HepG2 (cell line): ENCODE results near the gene SLC6A6. TPM values are rescaled to one million over a fixed set of nuclear protein-coding genes. Genes with fewer than 3 reads are reported as not detected.

ENCODE experiments used
- ATAC-seq: fragments of 200-7000 bp; cut with Tn5 transposase; 3 replicates; pipeline ENCODE4 v1.9.1; 2020; ENCODE audit warnings: mild to moderate bottlenecking, moderate library complexity
- BruUV-seq: library from RNA; stranded (reverse); fragments of 400-500 nt; replicated peaks from 2 replicates; lab custom pipeline; 2021; lab: Mats Ljungman, UMichigan
- CTCF ChIA-PET: fragments of 300-600 bp; formaldehyde crosslinking; extraction: SDS; loops from one replicate; lab custom pipeline; 2021; ENCODE audit warnings: low total read pairs, inconsistent platforms, low intra/inter-chr PET ratio; lab: Yijun Ruan, JAX
- POLR2A ChIA-PET: fragments of 350-600 bp; sonication (Branson Sonifier 250); formaldehyde crosslinking; loops from one replicate; lab custom pipeline; 2020; ENCODE audit warnings: antibody characterized with exemption, inconsistent platforms; lab: Yijun Ruan, JAX
- DNase-seq: peaks from one replicate; pipeline ENCODE4 v3.0.0-alpha.2; 2015; ENCODE audit warnings: low spot score
- FAIRE-seq: peaks from 3 replicates; lab custom pipeline; 2011; peaks lifted over from hg19 to GRCh38; lab: Jason Lieb, UNC
- H2AFZ ChIP-seq: one replicate; pipeline ENCODE4 v1.6.1; 2011; ENCODE audit warnings: low read length, inconsistent platforms
- H3K27ac ChIP-seq: fragments of 300-600 bp; 3 replicates; pipeline ENCODE4 v1.8.0; 2011; ENCODE audit warnings: mixed run types, mild to moderate bottlenecking, mixed read lengths, low read length, inconsistent platforms; ENCODE audit not compliant: insufficient read depth; ENCODE audit errors: extremely low read length
- H3K27me3 ChIP-seq, 2 experiments: fragments of 200-600 bp in 1 of 2; 2 replicates in 1 of 2; 3 replicates in 1 of 2; pipeline versions ENCODE4 v1.6.0 to v1.8.0; 2011; ENCODE audit warnings: low read length in 2 of 2, mild to moderate bottlenecking in 2 of 2, moderate library complexity in 2 of 2, inconsistent platforms in 1 of 2; ENCODE audit not compliant: insufficient read depth in 2 of 2, control insufficient read depth in 1 of 2
- H3K36me3 ChIP-seq, 2 experiments: fragments of 200-600 bp in 1 of 2; replicated peaks in 1 of 2; 2 replicates in 1 of 2; 3 replicates in 1 of 2; pipeline versions ENCODE4 v1.5.1 to v1.8.0; 2011; ENCODE audit warnings: low read length in 2 of 2, inconsistent platforms in 1 of 2; ENCODE audit not compliant: insufficient read depth in 2 of 2, control insufficient read depth in 1 of 2
- H3K4me1 ChIP-seq: 2 replicates; pipeline ENCODE4 v1.5.1; 2012; ENCODE audit warnings: low read length, inconsistent platforms; ENCODE audit not compliant: insufficient read depth
- H3K4me2 ChIP-seq: 2 replicates; pipeline ENCODE4 v1.6.0; 2011; ENCODE audit warnings: low read depth, low read length, inconsistent platforms
- H3K4me3 ChIP-seq, 3 experiments: fragments of 200-600 bp in 1 of 3; sonication (generic), shearing (Covaris generic) in 1 of 3; replicated peaks in 1 of 3; 2 replicates each; pipeline ENCODE4 v1.5.1; 2011 to 2016; ENCODE audit warnings: low read length in 3 of 3, inconsistent platforms in 2 of 3, low read depth in 2 of 3, mild to moderate bottlenecking in 2 of 3, control low read depth in 1 of 3, mixed read lengths in 1 of 3; ENCODE audit not compliant: insufficient read depth in 1 of 3
- H3K79me2 ChIP-seq: one replicate; pipeline ENCODE4 v1.6.1; 2011; ENCODE audit warnings: low read length, inconsistent platforms; ENCODE audit not compliant: insufficient read depth
- H3K9ac ChIP-seq: 2 replicates; pipeline ENCODE4 v1.6.0; 2011; ENCODE audit warnings: mild to moderate bottlenecking, low read depth, low read length, inconsistent platforms; ENCODE audit not compliant: insufficient read depth
- H3K9me3 ChIP-seq: 2 replicates; pipeline ENCODE4 v1.5.1; 2012; ENCODE audit warnings: mild to moderate bottlenecking, low read length
- H4K20me1 ChIP-seq: 2 replicates; pipeline ENCODE4 v1.6.0; 2011; ENCODE audit warnings: inconsistent platforms, mild to moderate bottlenecking, low read length, moderate library complexity; ENCODE audit not compliant: insufficient read depth
- SMC3 ChIP-seq: IDR thresholded peaks from 2 replicates; pipeline ENCODE4 v1.6.1; 2011; ENCODE audit warnings: low read length, improper control_type of control experiment
- STAG1 ChIP-seq: sonication (generic); formaldehyde crosslinking; IDR thresholded peaks from 2 replicates; pipeline ENCODE4 v1.4.0; 2020; ENCODE audit warnings: missing genetic modification reagents
- ZNF143 ChIP-seq: sonication (generic); formaldehyde crosslinking; IDR thresholded peaks from 2 replicates; pipeline ENCODE4 v1.4.0; 2020; ENCODE audit warnings: missing genetic modification reagents
- WGBS: methylation state at CpG from one replicate; pipeline ENCODE4 v1.1.6; 2017; ENCODE audit warnings: low lambda C conversion rate; 5-methylcytosine and 5-hydroxymethylcytosine counted together
- in situ Hi-C: cut with HindIII; loops from 2 replicates; pipeline ENCODE4 v1.10.0; 2017; ENCODE audit warnings: low pct_unique_long_range_greater_than_20kb; ENCODE audit not compliant: extremely low pct_ligation_motif_present
- intact Hi-C: fragments of 100-400 bp; cut with micrococcal nuclease; formaldehyde crosslinking; loops from one replicate; pipeline ENCODE4 v1.10.0; 2022; ENCODE audit not compliant: unreplicated experiment
- polyA plus RNA-seq, 8 experiments: library from polyadenylated mRNA; depleted of rRNA in 3 of 8; stranded (reverse) in 7 of 8; unstranded in 1 of 8; fragments of >200 nt; fragmentation: Illumina TruSeq in 4 of 8; extraction: Trizol in 4 of 8; gene quantifications; 2 replicates each; pipeline versions ENCODE4 v1.2.1 to v1.2.3, GENCODE V29; 2011 to 2016; ENCODE audit warnings: low read depth in 4 of 8, missing spikeins in 1 of 8, mixed read lengths in 1 of 8; ENCODE audit not compliant: insufficient read depth in 1 of 8
- total RNA-seq, 5 experiments: library from RNA; depleted of rRNA; stranded (reverse); fragments of >200 nt; fragmentation: Illumina TruSeq; extraction: Trizol; gene quantifications; 2 replicates each; pipeline ENCODE4 v1.2.3, GENCODE V29; 2016; ENCODE audit warnings: low read depth in 1 of 5
- TF ChIP-seq, protein P1 (sequence below): sonication (generic); formaldehyde crosslinking; IDR thresholded peaks from 2 replicates; pipeline ENCODE4 v1.5.0; 2020; ENCODE audit warnings: mild to moderate bottlenecking, missing genetic modification reagents, moderate library complexity
- TF ChIP-seq, protein P2 (sequence below): IDR thresholded peaks from 2 replicates; pipeline ENCODE4 v1.6.1; 2016; ENCODE audit warnings: low read depth, control low read depth

Gene SLC6A6
- total and polyA plus RNA-seq, 2 of the 13 experiments (the other 11 are each of a cell fraction or from before 2014, with no cell fraction given): 14.1 to 20.7 TPM

DNA sequence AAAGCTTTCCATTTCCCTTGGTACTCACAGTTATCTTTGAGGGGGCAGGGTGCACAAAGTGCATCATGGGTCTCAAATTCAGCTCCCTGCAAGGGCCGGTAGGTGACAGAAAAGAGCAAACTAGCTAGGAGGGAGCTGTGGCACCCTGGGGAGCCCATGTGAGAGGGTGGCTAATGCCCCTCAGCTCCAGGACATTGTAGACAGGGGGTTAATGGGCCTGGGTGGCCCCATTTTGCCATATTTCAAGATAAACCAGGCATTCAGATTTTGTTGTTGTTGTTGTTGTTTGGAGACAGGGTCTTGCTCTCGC, 3.7 kb upstream of the SLC6A6 start:
- no peak overlapping the region for H3K4me3 ChIP-seq
- peaks cover 8% of the 10 kb centered on the region for H3K79me2 ChIP-seq
- H3K27me3 ChIP-seq: no peaks in the 10 kb centered on the region; a peak in 2 of 5 replicates
- intact Hi-C loops (no loop called here), in situ Hi-C loops (no loop called here)
- H2AFZ ChIP-seq: no peak overlapping the region
- H3K4me2 ChIP-seq: peak overlapping the region; percentile 38; the same call in 1 of the 2 replicates
- H3K27ac ChIP-seq: no peak overlapping the region
- DNase-seq (no peak), ATAC-seq (no peak), FAIRE-seq (no peak)
- no peak overlapping the region for H3K9ac ChIP-seq
- TF ChIP-seq SMC3 (0 out of 2 replicates have a peak, but pooled peaks have one; percentile 29), ZNF143 (CRISPR knock-in tag) (peak; percentile 66), STAG1 (peak; percentile 44)
- TF ChIP-seq, protein P1, sequence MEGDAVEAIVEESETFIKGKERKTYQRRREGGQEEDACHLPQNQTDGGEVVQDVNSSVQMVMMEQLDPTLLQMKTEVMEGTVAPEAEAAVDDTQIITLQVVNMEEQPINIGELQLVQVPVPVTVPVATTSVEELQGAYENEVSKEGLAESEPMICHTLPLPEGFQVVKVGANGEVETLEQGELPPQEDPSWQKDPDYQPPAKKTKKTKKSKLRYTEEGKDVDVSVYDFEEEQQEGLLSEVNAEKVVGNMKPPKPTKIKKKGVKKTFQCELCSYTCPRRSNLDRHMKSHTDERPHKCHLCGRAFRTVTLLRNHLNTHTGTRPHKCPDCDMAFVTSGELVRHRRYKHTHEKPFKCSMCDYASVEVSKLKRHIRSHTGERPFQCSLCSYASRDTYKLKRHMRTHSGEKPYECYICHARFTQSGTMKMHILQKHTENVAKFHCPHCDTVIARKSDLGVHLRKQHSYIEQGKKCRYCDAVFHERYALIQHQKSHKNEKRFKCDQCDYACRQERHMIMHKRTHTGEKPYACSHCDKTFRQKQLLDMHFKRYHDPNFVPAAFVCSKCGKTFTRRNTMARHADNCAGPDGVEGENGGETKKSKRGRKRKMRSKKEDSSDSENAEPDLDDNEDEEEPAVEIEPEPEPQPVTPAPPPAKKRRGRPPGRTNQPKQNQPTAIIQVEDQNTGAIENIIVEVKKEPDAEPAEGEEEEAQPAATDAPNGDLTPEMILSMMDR (CRISPR knock-in tag): peak; percentile 49
- TF ChIP-seq, protein P2, sequence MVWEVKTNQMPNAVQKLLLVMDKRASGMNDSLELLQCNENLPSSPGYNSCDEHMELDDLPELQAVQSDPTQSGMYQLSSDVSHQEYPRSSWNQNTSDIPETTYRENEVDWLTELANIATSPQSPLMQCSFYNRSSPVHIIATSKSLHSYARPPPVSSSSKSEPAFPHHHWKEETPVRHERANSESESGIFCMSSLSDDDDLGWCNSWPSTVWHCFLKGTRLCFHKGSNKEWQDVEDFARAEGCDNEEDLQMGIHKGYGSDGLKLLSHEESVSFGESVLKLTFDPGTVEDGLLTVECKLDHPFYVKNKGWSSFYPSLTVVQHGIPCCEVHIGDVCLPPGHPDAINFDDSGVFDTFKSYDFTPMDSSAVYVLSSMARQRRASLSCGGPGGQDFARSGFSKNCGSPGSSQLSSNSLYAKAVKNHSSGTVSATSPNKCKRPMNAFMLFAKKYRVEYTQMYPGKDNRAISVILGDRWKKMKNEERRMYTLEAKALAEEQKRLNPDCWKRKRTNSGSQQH: no peak
- H3K9me3 ChIP-seq: no peaks in the 10 kb centered on the region
- BruUV-seq: no TSS peak
- ChIA-PET CTCF (interaction anchor here (0.6 to 1.0 kb wide), 2 partner anchors 63 to 138 kb away, joined by 3 to 4 read pairs; no protein-coding TSS in a partner anchor), POLR2A (no interaction called here)
- 17% methylated on average over 1 of the region's 2 CpGs for WGBS
- no peaks in the 10 kb centered on the region for H4K20me1 ChIP-seq
- H3K4me1 ChIP-seq: peaks cover 43% of the 10 kb centered on the region
- no peaks in the 10 kb centered on the region for H3K36me3 ChIP-seq
